NCI-H2081 treated with DMSO at 0.1 percent for 48 hours (cell line): ENCODE measurements around the gene CREBBP.
"Not testable (repeated sequence)": the region's sequence is repeated elsewhere in the genome, so short reads cannot be mapped to it uniquely, and the experiment has no call there.

Experiments
- DNase-seq: peaks from one replicate; lab custom pipeline; 2025; lab: John Stamatoyannopoulos, UW

The CREBBP gene

GRCh38 chr16:3714378-3714777, 166.1 kb downstream of the CREBBP start:
- DNase-seq: not testable (repeated sequence)

GRCh38 chr16:3713587-3714242, 166.8 kb downstream of the CREBBP start:
- DNase-seq: no peak

- no peak for DNase-seq
Observed at GRCh38 chr16:3712861-3713372, 167.6 kb downstream of the CREBBP start.

DNA sequence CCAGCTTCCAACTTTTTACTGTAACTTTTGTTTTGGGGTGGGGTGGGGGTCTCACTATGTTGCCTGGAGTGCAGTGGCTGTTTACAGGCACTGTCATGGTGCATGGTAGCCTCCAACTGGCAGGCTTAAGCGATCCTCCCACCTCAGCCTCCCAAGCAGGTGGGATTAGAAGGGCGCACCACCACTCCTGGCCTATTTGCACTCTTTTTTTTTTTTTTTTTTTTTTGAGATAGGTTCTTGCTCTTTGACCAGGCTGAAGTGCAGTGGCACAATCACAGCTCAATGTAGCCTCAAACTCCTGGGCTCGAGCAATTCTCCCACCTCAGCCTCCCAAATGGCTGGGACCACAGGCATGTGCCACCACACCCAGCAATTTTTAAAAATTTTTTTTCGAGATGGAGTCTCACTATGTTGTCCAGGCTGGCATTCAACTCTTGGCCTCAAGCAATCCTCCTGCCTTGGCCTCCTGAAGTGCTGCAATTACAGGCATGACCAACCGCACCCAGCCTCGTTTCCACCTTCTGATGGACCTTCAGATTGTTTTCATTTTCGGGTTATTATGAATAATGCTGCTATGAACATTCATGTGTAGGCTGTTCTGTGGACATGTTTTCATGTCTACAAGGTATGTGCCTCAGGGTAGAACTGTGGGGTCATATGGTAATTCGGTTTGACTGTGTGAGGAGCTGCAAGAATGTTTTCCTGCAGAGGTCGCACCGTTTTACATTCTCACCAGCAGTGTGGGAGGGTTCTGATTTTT, 174.1 kb downstream of the CREBBP start:
- no peak for DNase-seq

DNA sequence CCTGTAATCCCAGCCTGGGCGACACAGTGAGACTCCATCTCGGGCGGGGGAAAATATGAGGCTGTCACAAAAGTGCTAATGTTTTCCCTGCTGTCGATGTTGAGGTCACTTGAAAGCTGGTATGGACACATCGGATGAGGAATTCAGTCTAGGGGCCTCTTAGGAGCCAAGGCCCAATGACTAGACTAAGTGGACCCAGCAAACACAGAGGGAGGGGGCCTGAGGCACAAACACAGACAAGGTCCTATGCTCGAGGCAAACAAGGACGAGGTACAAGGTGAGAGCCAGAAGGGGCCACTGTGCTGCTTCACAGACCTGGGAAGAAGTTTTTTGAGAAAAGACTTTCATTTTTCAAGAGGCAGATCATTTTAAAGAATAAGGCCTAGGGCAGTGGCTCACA, 178.4 kb downstream of the CREBBP start:
- DNase-seq: no peak

- DNase-seq: no peak
Observed at GRCh38 chr16:3701531-3701930, 179.0 kb downstream of the CREBBP start.

DNA sequence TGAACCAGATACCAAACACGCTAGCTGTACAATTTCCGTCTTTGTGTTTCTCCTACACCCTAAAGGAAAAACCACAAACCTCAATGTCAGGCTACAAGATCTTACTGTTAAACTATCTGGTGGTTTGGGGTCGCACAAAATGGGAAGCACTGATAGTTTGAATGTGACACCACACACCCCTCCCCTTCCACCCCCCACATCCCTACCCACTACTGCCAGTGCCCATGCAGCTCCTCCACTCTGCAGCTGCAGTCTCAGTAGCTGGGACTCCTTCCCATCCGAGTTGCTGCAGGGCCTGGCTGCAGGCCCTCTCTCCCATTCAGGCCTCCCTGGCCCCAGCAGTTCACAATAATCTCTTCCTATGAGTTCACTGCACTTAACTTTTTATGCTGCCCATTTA, 181.6 kb downstream of the CREBBP start:
- DNase-seq: no peak

- no peak for DNase-seq
Observed at GRCh38 chr16:3696425-3697218, 183.9 kb downstream of the CREBBP start.

DNA sequence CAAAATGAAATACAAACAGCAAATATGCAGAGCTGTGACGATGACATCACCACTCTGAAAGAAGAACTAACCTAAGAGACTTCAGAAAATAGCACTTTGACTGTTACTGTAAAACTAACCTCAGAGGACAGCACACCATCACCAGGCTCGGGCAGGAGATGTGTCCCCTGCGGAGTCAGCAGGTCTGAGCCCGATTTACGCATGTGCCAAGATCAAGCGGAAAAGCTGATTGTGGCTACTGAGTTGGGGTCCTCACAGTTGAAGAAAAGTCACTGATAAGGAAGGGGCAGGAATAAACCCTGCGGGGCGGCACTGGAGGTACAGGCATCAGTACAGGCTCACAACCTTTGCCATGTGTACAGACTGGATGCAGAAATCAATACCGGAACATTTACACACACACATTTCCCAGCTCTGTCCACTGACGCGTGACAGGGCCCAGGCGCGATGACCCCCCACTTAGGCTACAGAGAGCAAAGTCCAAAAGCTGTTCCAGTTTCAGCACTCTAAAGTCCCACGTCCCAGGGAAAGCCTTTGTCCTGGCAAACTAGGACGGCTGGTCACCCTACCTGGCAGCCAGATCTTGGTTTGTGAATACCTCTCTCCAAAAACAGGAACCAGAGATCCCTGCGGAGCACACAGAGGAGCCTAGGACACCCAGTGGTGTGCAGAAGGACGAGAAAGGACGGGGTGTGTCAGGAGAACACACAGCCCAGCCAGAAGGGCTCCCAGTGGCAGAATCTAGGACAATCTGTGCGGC, 184.7 kb downstream of the CREBBP start:
- DNase-seq: no peak

GRCh38 chr16:3694051-3694450, 186.5 kb downstream of the CREBBP start:
- DNase-seq: no peak

DNA sequence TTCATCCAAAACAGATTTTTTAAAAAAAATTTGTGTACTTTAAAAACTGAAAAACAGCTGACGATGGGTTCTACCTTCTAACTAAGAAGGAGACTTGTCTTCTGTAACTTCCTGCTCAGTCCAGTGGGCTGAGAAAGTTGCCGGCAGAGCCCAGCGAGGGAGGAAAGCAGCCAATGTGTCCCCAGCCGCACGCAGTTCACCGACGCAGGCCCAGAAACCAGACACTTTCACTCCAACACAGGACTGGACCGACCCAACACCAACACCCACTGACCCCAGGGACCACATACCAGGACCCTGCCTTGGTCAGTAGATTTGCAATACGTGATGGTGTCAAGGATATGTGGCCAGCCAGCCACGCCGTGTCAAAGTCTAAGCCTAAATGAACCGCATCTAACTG, 188.8 kb downstream of the CREBBP start:
- no peak for DNase-seq

DNA sequence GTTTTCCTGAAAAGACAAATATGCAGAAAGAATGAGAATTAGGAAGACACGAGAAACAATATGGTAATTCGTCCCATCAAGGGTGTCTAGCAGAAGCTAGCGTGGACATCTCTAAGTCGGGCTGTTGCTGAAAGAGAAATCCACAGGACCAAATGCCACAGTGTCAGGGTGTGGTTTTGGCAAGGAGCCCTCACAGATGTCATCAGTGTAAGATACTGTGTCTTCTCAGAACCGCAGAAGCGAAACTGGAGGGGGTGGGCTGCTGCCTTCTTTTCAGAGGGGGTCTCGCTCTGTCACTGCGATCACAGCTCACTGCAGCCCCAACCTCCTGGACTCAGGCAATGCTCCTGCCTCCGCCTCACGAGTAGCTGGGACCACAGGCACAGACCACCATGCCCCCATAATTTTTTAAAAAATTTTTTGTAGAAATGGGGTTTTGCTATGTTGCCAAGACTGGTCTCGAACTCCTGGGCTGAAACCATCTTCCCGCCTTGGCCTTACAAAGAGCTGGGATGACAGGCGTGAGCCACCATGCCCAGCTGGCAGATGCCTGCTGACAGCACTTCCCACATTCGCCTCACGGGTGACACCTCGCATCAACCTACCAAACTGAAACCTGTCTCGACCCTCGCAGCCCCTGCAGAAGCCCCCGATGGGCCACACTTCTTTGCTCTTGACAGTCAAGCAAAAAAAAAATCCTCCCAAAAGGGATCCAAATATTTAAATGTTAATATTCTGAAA, 189.4 kb downstream of the CREBBP start:
- no peak for DNase-seq

DNA sequence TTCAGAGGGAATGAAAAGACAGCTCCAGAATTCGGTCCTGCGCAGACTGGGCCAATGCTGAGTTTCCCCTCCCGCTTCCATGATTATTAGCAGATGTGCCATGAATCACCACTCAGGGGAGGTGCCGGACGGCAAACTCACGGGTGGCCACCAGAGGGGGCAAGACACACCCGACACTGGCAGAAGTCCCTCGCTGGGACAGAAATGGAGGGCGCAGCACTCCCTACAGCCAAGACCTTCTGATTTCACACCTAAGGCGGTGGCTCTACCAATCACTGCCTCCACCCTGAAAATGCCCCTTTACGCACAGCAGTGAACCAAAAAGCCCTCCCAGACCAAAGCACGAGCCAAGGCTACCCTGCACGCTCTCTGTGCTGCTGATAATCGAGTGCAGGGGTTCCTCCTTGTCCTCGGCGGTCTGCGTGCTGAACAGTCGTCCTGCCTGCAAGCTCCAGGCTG, 190.0 kb downstream of the CREBBP start:
- DNase-seq: peak; percentile 22

- no peak for DNase-seq
Observed at GRCh38 chr16:3689731-3690130, 190.8 kb downstream of the CREBBP start.

DNA sequence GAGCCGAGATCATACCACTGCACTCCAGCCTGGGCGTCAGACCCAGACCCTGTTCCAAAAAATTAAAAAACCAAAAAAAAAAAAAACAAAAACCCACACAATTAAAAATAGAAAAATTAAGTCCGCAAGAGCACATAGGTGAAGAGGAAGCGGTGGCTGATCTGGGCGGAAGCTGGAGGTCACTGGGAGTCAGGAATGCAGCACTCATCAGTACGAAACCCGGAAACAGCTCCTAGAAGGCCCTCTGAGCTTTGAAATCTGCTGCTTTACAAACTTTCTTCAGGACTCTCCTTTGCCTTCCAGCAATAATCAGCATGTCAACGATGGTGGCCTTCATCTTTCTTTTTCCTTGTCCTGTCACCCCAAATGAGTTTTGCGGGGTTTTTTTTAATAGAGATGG, 192.7 kb downstream of the CREBBP start:
- DNase-seq: no peak

- DNase-seq: no peak
Observed at GRCh38 chr16:3687021-3687420, 193.5 kb downstream of the CREBBP start.

DNA sequence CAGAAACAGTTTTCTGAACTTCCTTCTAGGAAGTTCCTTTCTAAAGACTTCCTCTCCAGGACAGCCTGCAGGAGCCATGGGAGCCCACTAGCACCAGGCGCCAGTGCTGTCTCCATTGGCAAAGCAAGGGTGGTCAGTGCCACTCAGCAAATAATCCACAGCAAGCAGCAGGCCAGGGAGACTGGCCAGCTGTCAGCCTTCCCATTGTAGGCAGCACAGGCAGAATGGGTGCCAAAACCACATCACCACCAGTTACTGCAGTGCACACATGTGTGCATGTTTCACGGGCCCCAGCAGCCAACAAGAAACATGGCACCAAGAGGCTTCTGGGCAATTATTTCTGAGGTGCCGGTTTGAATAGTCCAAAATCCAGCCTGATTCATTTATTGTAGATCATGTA, 199.3 kb downstream of the CREBBP start:
- DNase-seq: no peak

- no peak for DNase-seq
Observed at GRCh38 chr16:3677994-3678393, 202.5 kb downstream of the CREBBP start.

- no peak for DNase-seq
Observed at GRCh38 chr16:3675601-3676130, 204.8 kb downstream of the CREBBP start.
